Activated T-cell treated with anti-CD3 and anti-CD28 coated beads, Interleukin-2, amount 50 U/mL, for 48 hours (primary cell): ENCODE measurements around the gene DENND5A.
"Not testable (repeated sequence)": the region's sequence is repeated elsewhere in the genome, so short reads cannot be mapped to it uniquely, and the experiment has no call there.

Source experiments
- DNase-seq, 2 experiments: peaks; one replicate each; pipeline ENCODE4 v3.0.0-alpha.2; 2020

DENND5A gene

GRCh38 chr11:9136741-9137140 lies 128.4 kb downstream of the DENND5A start:
- no peak for DNase-seq

- DNase-seq, result no peak
Measured at GRCh38 chr11:9133956-9134355, 131.2 kb downstream of the DENND5A start.

GRCh38 chr11:9132203-9132878 lies 132.8 kb downstream of the DENND5A start:
- no peak for DNase-seq

GRCh38 chr11:9130297-9130696 lies 134.9 kb downstream of the DENND5A start:
- no peak for DNase-seq

GRCh38 chr11:9126636-9127035 lies 138.5 kb downstream of the DENND5A start:
- no peak for DNase-seq

GRCh38 chr11:9125185-9125886 lies 139.8 kb downstream of the DENND5A start:
- no peak for DNase-seq

- DNase-seq, result no peak
Measured at GRCh38 chr11:9123595-9124304, 141.4 kb downstream of the DENND5A start.

GRCh38 chr11:9121469-9121796 lies 143.7 kb downstream of the DENND5A start:
- DNase-seq, result no peak

- no peak for DNase-seq
Measured at GRCh38 chr11:9120664-9121468, 144.3 kb downstream of the DENND5A start.

- no peak for DNase-seq
Measured at GRCh38 chr11:9118277-9118676, 146.9 kb downstream of the DENND5A start.

- DNase-seq, result no peak
Measured at GRCh38 chr11:9112075-9112474, 153.1 kb downstream of the DENND5A start.

GRCh38 chr11:9109858-9110731 lies 155.1 kb downstream of the DENND5A start:
- no peak for DNase-seq

- DNase-seq, result no peak
Measured at GRCh38 chr11:9104580-9104979, 160.6 kb downstream of the DENND5A start.

GRCh38 chr11:9103542-9104276 lies 161.4 kb downstream of the DENND5A start:
- no peak for DNase-seq

GRCh38 chr11:9099617-9100016 lies 165.5 kb downstream of the DENND5A start:
- no peak for DNase-seq

- DNase-seq, result not testable (repeated sequence)
Measured at GRCh38 chr11:9098455-9098854, 166.7 kb downstream of the DENND5A start.

GRCh38 chr11:9097186-9097943 lies 167.8 kb downstream of the DENND5A start:
- not testable (repeated sequence) for DNase-seq

GRCh38 chr11:9096427-9096826 lies 168.7 kb downstream of the DENND5A start:
- DNase-seq, result no peak

GRCh38 chr11:9095421-9095820 lies 169.7 kb downstream of the DENND5A start:
- DNase-seq, result peak in 1 of 2 experiments; percentile 39

GRCh38 chr11:9094420-9094819 lies 170.7 kb downstream of the DENND5A start:
- no peak for DNase-seq
